ENCODE data around the gene CD320.
"Not testable (repeated sequence)": the region's sequence is repeated elsewhere in the genome, so short reads cannot be mapped to it uniquely, and the experiment has no call there.

The CD320 gene

GRCh38 chr19:8310342-8311055 is 2.3 kb upstream of the CD320 start:
- DNase-seq (ENCODE audit: low read depth, low spot score) = no peak

GRCh38 chr19:8308891-8309291 is 733 bp upstream of the CD320 start:
- no peak for DNase-seq (ENCODE audit: low read depth, low spot score)

- DNase-seq (ENCODE audit: low read depth, low spot score) = no peak
Observed at GRCh38 chr19:8307400-8307964, 676 bp downstream of the CD320 start.

- DNase-seq (ENCODE audit: low read depth, low spot score) = no peak
Observed at GRCh38 chr19:8306235-8307054, 1.7 kb downstream of the CD320 start.

- no peak for DNase-seq (ENCODE audit: low read depth, low spot score)
Observed at GRCh38 chr19:8305798-8306197, 2.4 kb downstream of the CD320 start.

GRCh38 chr19:8304841-8305621 is 3.1 kb downstream of the CD320 start:
- no peak for DNase-seq (ENCODE audit: low read depth, low spot score)

GRCh38 chr19:8302734-8303133 is 5.4 kb downstream of the CD320 start:
- DNase-seq (ENCODE audit: low read depth, low spot score) = no peak

- DNase-seq (ENCODE audit: low read depth, low spot score) = no peak
Observed at GRCh38 chr19:8302357-8302691, 5.8 kb downstream of the CD320 start.

GRCh38 chr19:8291337-8291736 is 16.8 kb downstream of the CD320 start:
- not testable (repeated sequence) for DNase-seq (ENCODE audit: low read depth, low spot score)

- not testable (repeated sequence) for DNase-seq (ENCODE audit: low read depth, low spot score)
Observed at GRCh38 chr19:8276508-8276907, 31.6 kb downstream of the CD320 start.

- DNase-seq (ENCODE audit: low read depth, low spot score) = no peak
Observed at GRCh38 chr19:8269724-8270123, 38.4 kb downstream of the CD320 start.

GRCh38 chr19:8265872-8266271 is 42.3 kb downstream of the CD320 start:
- DNase-seq (ENCODE audit: low read depth, low spot score) = no peak

- not testable (repeated sequence) for DNase-seq (ENCODE audit: low read depth, low spot score)
Observed at GRCh38 chr19:8264248-8264647, 43.9 kb downstream of the CD320 start.

GRCh38 chr19:8262431-8262830 is 45.7 kb downstream of the CD320 start:
- DNase-seq (ENCODE audit: low read depth, low spot score) = no peak

- no peak for DNase-seq (ENCODE audit: low read depth, low spot score)
Observed at GRCh38 chr19:8261881-8262280, 46.3 kb downstream of the CD320 start.

GRCh38 chr19:8261347-8261746 is 46.8 kb downstream of the CD320 start:
- DNase-seq (ENCODE audit: low read depth, low spot score) = no peak

- no peak for DNase-seq (ENCODE audit: low read depth, low spot score)
Observed at GRCh38 chr19:8259922-8260247, 48.3 kb downstream of the CD320 start.

- DNase-seq (ENCODE audit: low read depth, low spot score) = no peak
Observed at GRCh38 chr19:8259142-8259921, 48.8 kb downstream of the CD320 start.

GRCh38 chr19:8257052-8257443 is 51.1 kb downstream of the CD320 start:
- no peak for DNase-seq (ENCODE audit: low read depth, low spot score)

- DNase-seq (ENCODE audit: low read depth, low spot score) = no peak
Observed at GRCh38 chr19:8256276-8257051, 51.7 kb downstream of the CD320 start.

All from iPS DF 19.7 (cell line).